ENCODE measurements around the gene HIRIP3.

Gene HIRIP3

GRCh38 chr16:29958756-29959155 is 36.7 kb downstream of the HIRIP3 start:
- DNase-seq, result no peak

GRCh38 chr16:29951625-29952365 is 43.6 kb downstream of the HIRIP3 start:
- DNase-seq, result no peak

DNA sequence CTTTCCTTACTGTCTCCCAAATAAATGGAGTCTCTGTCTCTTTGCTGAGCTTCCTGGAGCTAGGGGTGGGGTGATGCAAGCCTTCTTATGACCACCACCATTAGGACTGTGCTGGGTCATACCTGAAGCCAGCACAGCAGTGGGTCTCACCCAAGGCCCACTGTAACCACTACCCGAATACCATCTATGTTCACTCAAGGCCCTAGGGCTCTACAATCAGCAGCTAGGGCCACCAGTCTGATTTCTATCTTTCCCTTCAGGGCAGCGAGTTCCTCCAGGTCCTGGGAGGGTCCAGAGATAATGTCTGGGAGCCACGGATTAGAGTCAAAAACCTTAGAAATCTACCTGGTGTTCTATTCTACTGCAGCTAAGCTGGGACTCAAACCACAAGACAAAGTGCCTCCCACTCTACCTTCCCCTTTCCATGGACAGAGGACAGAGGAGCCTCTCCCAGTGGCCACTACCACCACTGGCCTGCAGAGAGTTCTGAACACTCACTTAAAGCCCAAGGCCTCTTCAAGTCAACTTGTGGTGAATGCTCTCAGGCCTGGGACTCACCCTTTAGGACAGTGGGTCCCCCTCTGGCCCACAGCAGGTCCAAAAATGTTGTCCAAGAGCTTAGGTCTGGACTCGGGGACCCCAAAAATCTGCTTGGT is 44.5 kb downstream of the HIRIP3 start:
- DNase-seq, result no peak

DNA sequence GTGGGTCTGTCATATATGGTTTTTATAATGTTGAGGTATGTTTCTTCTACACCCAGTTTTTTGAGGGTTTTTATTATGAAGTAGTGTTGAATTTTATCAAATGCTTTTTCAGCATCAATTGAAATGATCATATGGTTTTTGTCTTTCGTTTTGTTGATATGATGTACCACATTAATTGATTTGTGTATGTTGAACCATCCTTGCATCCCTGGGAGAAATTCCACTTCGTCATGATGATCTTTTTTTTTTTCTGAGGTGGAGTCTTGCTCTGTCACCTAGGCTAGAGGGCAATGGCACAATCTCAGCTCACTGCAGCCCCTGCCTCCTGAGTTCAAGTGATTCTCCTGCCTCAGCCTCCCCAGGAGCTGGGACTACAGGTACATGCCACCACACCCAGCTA is 47.5 kb downstream of the HIRIP3 start:
- no peak for DNase-seq

- peak; percentile 49 for DNase-seq
Measured at GRCh38 chr16:29943846-29944799, 51.3 kb downstream of the HIRIP3 start.
